ENCODE results near the gene SH3RF2. TPM values are rescaled to one million over a fixed set of nuclear protein-coding genes. Genes with fewer than 3 reads are reported as not detected.

Gene SH3RF2
- polyA plus RNA-seq, 3 donors: not detected

DNA sequence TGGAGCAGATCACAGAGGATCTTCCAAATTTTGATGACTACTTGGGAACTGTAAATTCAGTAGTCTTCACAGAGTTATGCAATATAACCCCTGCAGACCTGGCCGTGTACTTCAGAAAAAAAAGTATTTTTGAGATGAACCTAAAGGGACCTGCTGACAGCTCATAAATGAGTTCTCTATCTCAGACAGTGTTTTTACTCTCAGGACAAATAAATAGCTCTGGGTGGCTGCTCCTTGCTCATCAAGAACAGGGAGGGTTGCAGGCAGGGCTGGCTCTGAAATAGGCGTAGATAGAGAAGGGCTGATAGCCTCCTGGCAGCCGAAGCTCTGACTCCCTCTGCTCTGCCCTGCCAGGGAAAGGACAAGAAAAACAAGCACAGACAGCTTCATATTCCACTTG lies 104.1 kb downstream of the SH3RF2 start:
- 92% methylated on average over 2 of the region's 3 CpGs for WGBS (ENCODE audit: insufficient coverage)
- TF ChIP-seq, protein P1, sequence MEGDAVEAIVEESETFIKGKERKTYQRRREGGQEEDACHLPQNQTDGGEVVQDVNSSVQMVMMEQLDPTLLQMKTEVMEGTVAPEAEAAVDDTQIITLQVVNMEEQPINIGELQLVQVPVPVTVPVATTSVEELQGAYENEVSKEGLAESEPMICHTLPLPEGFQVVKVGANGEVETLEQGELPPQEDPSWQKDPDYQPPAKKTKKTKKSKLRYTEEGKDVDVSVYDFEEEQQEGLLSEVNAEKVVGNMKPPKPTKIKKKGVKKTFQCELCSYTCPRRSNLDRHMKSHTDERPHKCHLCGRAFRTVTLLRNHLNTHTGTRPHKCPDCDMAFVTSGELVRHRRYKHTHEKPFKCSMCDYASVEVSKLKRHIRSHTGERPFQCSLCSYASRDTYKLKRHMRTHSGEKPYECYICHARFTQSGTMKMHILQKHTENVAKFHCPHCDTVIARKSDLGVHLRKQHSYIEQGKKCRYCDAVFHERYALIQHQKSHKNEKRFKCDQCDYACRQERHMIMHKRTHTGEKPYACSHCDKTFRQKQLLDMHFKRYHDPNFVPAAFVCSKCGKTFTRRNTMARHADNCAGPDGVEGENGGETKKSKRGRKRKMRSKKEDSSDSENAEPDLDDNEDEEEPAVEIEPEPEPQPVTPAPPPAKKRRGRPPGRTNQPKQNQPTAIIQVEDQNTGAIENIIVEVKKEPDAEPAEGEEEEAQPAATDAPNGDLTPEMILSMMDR (IDR thresholded peaks at IDR 0.05): no peak
- intact Hi-C loops (cut with micrococcal nuclease): loop anchor here in 1 of 2 donors (10.0 kb wide), 1 partner anchor 356 kb away; no protein-coding TSS in a partner anchor
- Histone ChIP-seq H3K4me1 (ENCODE audit: control insufficient read depth in 1 of 2, insufficient read depth in 2 of 2, low read length in 2 of 2) (peaks cover 20 to 30% of the 10 kb centered on the region in 2 donors), H3K4me2 (replicated peaks; ENCODE audit: extremely low read depth, low read length, poor library complexity, severe bottlenecking) (no peak overlapping the region), H3K9me3 (replicated peaks in 1 of 2; ENCODE audit: control insufficient read depth in 1 of 2, insufficient read depth in 1 of 2, low read length in 2 of 2) (no peaks in the 10 kb centered on the region), H3K79me2 (ENCODE audit: insufficient read depth, low read length) (no peaks in the 10 kb centered on the region), H2AFZ (ENCODE audit: insufficient read depth, low read depth, low read length, poor library complexity, severe bottlenecking) (no peak overlapping the region), H3K27ac (ENCODE audit: low read depth in 1 of 2, low read length in 2 of 2) (peak overlapping the region in 1 of 2 donors; percentile 23), H4K20me1 (ENCODE audit: insufficient read depth, low read length) (no peaks in the 10 kb centered on the region), H3K27me3 (ENCODE audit: control insufficient read depth in 2 of 2, insufficient read depth in 2 of 2, low read length in 2 of 2) (no peaks in the 10 kb centered on the region), H3K9ac (ENCODE audit: insufficient read depth, low read length, poor library complexity, severe bottlenecking) (no peak overlapping the region), H3K4me3 (replicated peaks in 1 of 3; ENCODE audit: low read depth in 2 of 3, low read length in 3 of 3) (no peak overlapping the region), H3K36me3 (replicated peaks in 1 of 2; ENCODE audit: control insufficient read depth in 1 of 2, insufficient read depth in 2 of 2, low read length in 2 of 2) (no peaks in the 10 kb centered on the region)
- Mint-ChIP-seq H3K36me3 (no peaks in the 10 kb centered on the region), H3K4me3 (no peak overlapping the region), H3K9me3 (no peaks in the 10 kb centered on the region), H3K27me3 (ENCODE audit: low read depth in 3 of 3) (peaks cover 0 to 9% (median 3%) of the 10 kb centered on the region in 3 donors), H3K27ac (peak overlapping the region in 2 of 7 donors; percentile 72 to 78), H3K4me1 (peaks cover 38% of the 10 kb centered on the region)
- no peak for DNase-seq

DNA sequence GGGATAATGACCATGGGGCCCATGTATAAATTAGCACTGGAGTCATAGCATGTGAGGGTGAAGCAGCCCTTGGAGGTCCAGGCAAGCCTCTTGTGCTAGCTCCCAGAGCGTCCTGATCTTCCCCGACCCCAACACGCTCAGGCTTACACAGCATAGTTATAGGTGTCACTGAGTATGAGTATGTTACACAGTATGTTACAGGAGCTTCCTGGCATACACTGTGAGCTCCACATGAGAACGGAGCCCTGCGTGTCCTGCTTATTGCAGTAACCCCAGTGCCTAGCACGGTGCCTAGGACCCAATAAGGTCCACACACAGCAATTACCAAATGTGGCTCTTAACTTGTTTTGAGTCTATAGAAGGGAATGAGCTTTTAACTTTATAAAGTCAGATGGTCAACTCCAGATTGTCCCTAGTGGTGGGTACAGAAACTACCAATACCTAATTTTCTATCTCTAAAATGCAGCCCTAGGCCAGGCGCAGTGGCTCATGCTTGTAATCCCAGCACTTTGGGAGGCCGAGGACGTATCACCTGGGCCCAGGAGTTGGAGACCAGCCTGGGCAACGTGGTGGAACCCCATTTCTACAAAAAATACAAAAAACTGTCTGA lies 104.9 kb downstream of the SH3RF2 start:
- H3K36me3 ChIP-seq (replicated peaks in 1 of 2; ENCODE audit: control insufficient read depth in 1 of 2, insufficient read depth in 2 of 2, low read length in 2 of 2): no peaks in the 10 kb centered on the region
- no peak overlapping the region for H2AFZ ChIP-seq (ENCODE audit: insufficient read depth, low read depth, low read length, poor library complexity, severe bottlenecking)
- H4K20me1 ChIP-seq (ENCODE audit: insufficient read depth, low read length): no peaks in the 10 kb centered on the region
- peaks cover 38% of the 10 kb centered on the region for H3K4me1 Mint-ChIP-seq
- H3K27ac ChIP-seq (ENCODE audit: low read depth in 1 of 2, low read length in 2 of 2): no peak overlapping the region
- H3K79me2 ChIP-seq (ENCODE audit: insufficient read depth, low read length): no peaks in the 10 kb centered on the region
- 96% methylated on average over 4 of the region's 10 CpGs for WGBS (ENCODE audit: insufficient coverage)
- TF ChIP-seq, protein P1 (IDR thresholded peaks at IDR 0.05): peak; percentile 47
- no peak overlapping the region for H3K4me3 Mint-ChIP-seq
- H3K4me1 ChIP-seq (ENCODE audit: control insufficient read depth in 1 of 2, insufficient read depth in 2 of 2, low read length in 2 of 2): peaks cover 20 to 30% of the 10 kb centered on the region in 2 donors
- no peak overlapping the region for H3K4me2 ChIP-seq (replicated peaks; ENCODE audit: extremely low read depth, low read length, poor library complexity, severe bottlenecking)
- DNase-seq: no peak
- no peaks in the 10 kb centered on the region for H3K27me3 ChIP-seq (ENCODE audit: control insufficient read depth in 2 of 2, insufficient read depth in 2 of 2, low read length in 2 of 2)
- H3K27me3 Mint-ChIP-seq (ENCODE audit: low read depth in 3 of 3): peaks cover 0 to 9% (median 3%) of the 10 kb centered on the region in 3 donors
- intact Hi-C loops (cut with micrococcal nuclease): loop anchor here in 1 of 2 donors (10.0 kb wide), 1 partner anchor 356 kb away; no protein-coding TSS in a partner anchor
- H3K27ac Mint-ChIP-seq: no peak overlapping the region
- no peak overlapping the region for H3K9ac ChIP-seq (ENCODE audit: insufficient read depth, low read length, poor library complexity, severe bottlenecking)
- H3K9me3 Mint-ChIP-seq: no peaks in the 10 kb centered on the region
- no peaks in the 10 kb centered on the region for H3K36me3 Mint-ChIP-seq
- no peaks in the 10 kb centered on the region for H3K9me3 ChIP-seq (replicated peaks in 1 of 2; ENCODE audit: control insufficient read depth in 1 of 2, insufficient read depth in 1 of 2, low read length in 2 of 2)
- no peak overlapping the region for H3K4me3 ChIP-seq (replicated peaks in 1 of 3; ENCODE audit: low read depth in 2 of 3, low read length in 3 of 3)

Measured in CD14-positive monocyte (primary cell).